ENCODE measurements around the gene PRDM8. TPM values are rescaled to one million over a fixed set of nuclear protein-coding genes. Genes with fewer than 3 reads are reported as not detected.

PRDM8 gene
- total RNA-seq, 1 donor from 2014 or later = 11.6 TPM

GRCh38 chr4:80165855-80166254, 31.4 kb upstream of the PRDM8 start:
- H3K4me3 Mint-ChIP-seq = no peak overlapping the region
- DNase-seq (no peak), ATAC-seq (ENCODE audit: low read depth) (no peak)
- ChIA-PET CTCF (interaction anchor here (0.6 to 1.3 kb wide), 3 partner anchors 17 to 1552 kb away, joined by 3 read pairs; no protein-coding TSS in a partner anchor), POLR2A (interaction anchor here (1.3 kb wide), 1 partner anchor 18 kb away, joined by 5 read pairs; no protein-coding TSS in a partner anchor)
- intact Hi-C loops (cut with micrococcal nuclease) = no loop called here
- H3K27ac Mint-ChIP-seq = no peak overlapping the region
- TF ChIP-seq, protein P1, sequence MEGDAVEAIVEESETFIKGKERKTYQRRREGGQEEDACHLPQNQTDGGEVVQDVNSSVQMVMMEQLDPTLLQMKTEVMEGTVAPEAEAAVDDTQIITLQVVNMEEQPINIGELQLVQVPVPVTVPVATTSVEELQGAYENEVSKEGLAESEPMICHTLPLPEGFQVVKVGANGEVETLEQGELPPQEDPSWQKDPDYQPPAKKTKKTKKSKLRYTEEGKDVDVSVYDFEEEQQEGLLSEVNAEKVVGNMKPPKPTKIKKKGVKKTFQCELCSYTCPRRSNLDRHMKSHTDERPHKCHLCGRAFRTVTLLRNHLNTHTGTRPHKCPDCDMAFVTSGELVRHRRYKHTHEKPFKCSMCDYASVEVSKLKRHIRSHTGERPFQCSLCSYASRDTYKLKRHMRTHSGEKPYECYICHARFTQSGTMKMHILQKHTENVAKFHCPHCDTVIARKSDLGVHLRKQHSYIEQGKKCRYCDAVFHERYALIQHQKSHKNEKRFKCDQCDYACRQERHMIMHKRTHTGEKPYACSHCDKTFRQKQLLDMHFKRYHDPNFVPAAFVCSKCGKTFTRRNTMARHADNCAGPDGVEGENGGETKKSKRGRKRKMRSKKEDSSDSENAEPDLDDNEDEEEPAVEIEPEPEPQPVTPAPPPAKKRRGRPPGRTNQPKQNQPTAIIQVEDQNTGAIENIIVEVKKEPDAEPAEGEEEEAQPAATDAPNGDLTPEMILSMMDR (IDR thresholded peaks at IDR 0.05) = no peak
- no peaks in the 10 kb centered on the region for H3K9me3 Mint-ChIP-seq
- H3K4me1 Mint-ChIP-seq = peaks cover 4% of the 10 kb centered on the region
- peaks cover 2% of the 10 kb centered on the region for H3K27me3 Mint-ChIP-seq
- H3K36me3 Mint-ChIP-seq (ENCODE audit: low read depth) = no peaks in the 10 kb centered on the region

DNA sequence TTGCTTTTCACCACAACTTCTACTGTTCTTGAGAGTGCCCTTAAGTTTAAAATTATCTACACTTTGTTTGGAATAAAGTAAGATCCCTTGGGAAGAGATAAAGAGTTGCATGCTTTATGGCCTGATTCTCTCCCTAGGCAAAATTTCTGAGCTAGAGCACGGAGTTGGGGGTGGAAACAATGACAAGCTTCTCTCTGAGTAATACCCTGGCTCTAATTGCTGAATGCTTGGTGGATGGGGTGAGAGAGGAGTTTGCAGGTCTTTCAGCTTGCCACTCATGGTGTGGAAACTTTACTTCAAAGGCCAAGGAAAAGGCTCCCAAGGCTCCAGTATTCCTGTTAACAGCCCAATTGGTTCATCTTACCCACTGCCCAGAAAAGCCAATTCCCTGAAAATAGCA, 26.1 kb upstream of the PRDM8 start:
- TF ChIP-seq, protein P1 (IDR thresholded peaks at IDR 0.05) = no peak
- DNase-seq (no peak), ATAC-seq (ENCODE audit: low read depth) (no peak)
- no peaks in the 10 kb centered on the region for H3K9me3 Mint-ChIP-seq
- H3K36me3 Mint-ChIP-seq (ENCODE audit: low read depth) = no peaks in the 10 kb centered on the region
- ChIA-PET POLR2A (interaction anchor here (1.2 to 4.1 kb wide), 4 partner anchors 11 to 33 kb away, joined by 3 to 85 read pairs (median 8); no protein-coding TSS in a partner anchor), CTCF (interaction anchor here (0.9 to 4.3 kb wide), 5 partner anchors 12 to 98 kb away, joined by 4 to 65 read pairs (median 7); partner anchors contain the start of gene ANTXR2)
- intact Hi-C loops (cut with micrococcal nuclease) = no loop called here
- peak overlapping the region; percentile 96 for H3K27ac Mint-ChIP-seq
- no peak overlapping the region for H3K4me3 Mint-ChIP-seq
- H3K4me1 Mint-ChIP-seq = peaks cover 55% of the 10 kb centered on the region
- H3K27me3 Mint-ChIP-seq = no peaks in the 10 kb centered on the region

DNA sequence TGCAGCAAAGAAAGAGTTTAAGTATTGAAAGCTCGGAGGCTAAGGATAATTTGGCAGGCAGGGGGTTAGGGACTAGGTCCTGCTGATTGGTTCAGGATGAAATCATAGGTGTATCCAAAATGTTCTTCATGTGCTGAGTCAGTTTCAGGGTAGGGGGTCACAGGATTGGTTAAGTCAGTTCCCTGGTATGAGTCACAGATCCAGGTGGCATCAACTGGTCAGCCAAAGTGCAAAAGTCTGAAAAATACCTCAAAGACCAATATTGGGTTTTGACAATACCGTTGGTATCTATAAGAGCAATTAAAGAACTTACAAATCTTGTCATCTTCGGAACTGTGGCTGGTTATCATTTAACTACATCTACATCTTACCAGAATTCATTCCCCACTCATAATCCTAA, 25.6 kb upstream of the PRDM8 start:
- H3K27ac Mint-ChIP-seq = peak overlapping the region; percentile 96
- TF ChIP-seq, protein P1 (IDR thresholded peaks at IDR 0.05) = no peak
- ChIA-PET CTCF (interaction anchor here (0.8 to 4.3 kb wide), 6 partner anchors 12 to 99 kb away, joined by 3 to 65 read pairs (median 6); partner anchors contain the start of gene ANTXR2), POLR2A (interaction anchor here (0.8 to 4.1 kb wide), 7 partner anchors 11 to 99 kb away, joined by 3 to 85 read pairs (median 6); partner anchors contain the start of genes ANTXR2 and PRDM8)
- peaks cover 57% of the 10 kb centered on the region for H3K4me1 Mint-ChIP-seq
- intact Hi-C loops (cut with micrococcal nuclease) = loop anchor here (2.0 kb wide), 4 partner anchors 17 to 113 kb away; no protein-coding TSS in a partner anchor
- DNase-seq (no peak), ATAC-seq (ENCODE audit: low read depth) (no peak)
- no peaks in the 10 kb centered on the region for H3K9me3 Mint-ChIP-seq
- no peaks in the 10 kb centered on the region for H3K27me3 Mint-ChIP-seq
- no peaks in the 10 kb centered on the region for H3K36me3 Mint-ChIP-seq (ENCODE audit: low read depth)
- peak overlapping the region; percentile 67 for H3K4me3 Mint-ChIP-seq

DNA sequence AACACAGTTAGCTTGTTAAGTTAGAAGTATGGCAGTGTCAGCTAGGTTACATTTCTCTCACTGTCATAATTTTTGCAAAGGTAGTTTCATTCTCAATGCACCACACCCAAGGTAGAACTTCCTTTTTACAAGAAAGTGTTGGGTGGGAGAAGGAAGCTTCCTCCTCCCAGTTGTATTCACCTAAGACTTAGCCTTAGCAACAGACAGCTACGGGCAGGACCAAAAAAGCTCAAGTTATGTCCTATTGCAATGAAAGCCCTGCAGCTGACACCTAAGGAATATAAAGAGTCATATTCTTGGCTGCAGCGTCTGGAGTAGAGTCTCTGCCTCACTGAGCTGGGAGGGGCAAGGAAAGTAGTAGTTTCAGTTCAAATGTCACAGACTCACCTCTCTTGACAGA, 25.1 kb upstream of the PRDM8 start:
- H3K9me3 Mint-ChIP-seq = no peaks in the 10 kb centered on the region
- ChIA-PET CTCF (interaction anchor here (0.8 to 4.3 kb wide), 8 partner anchors 11 to 99 kb away, joined by 3 to 65 read pairs (median 4); partner anchors contain the start of gene ANTXR2), POLR2A (interaction anchor here (0.8 to 4.1 kb wide), 8 partner anchors 10 to 99 kb away, joined by 3 to 85 read pairs (median 5); partner anchors contain the start of genes ANTXR2 and PRDM8)
- TF ChIP-seq, protein P1 (IDR thresholded peaks at IDR 0.05) = no peak
- H3K27me3 Mint-ChIP-seq = no peaks in the 10 kb centered on the region
- no peak for DNase-seq
- H3K4me1 Mint-ChIP-seq = peaks cover 62% of the 10 kb centered on the region
- peak overlapping the region; percentile 96 for H3K27ac Mint-ChIP-seq
- intact Hi-C loops (cut with micrococcal nuclease) = loop anchor here (2.0 kb wide), 4 partner anchors 17 to 113 kb away; no protein-coding TSS in a partner anchor
- peak overlapping the region; percentile 67 for H3K4me3 Mint-ChIP-seq
- H3K36me3 Mint-ChIP-seq (ENCODE audit: low read depth) = no peaks in the 10 kb centered on the region
- peak; percentile 59 for ATAC-seq (ENCODE audit: low read depth)

DNA sequence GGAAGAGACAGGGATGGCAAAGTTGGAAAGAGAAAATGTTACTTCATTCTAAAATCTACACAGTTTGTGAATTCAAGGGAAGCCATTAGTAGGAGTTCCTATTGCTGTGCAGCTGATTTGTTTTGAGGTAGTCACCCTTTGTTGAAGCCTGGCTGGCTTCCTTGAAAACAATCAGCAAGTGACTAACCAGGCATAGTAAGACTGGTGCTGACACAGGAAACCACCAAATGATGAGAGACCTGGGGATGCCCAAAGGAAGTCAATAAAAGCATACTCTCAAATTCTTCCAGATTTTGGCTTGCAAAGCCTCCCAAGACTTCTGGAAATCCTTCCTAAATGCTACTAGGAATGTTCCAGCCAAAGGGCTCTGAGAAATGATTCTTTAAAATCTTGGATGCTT, 23.9 kb upstream of the PRDM8 start:
- intact Hi-C loops (cut with micrococcal nuclease) = loop anchor here (1.0 to 2.0 kb wide), 6 partner anchors 9 to 115 kb away; partner anchors contain the start of gene ANTXR2
- DNase-seq (no peak), ATAC-seq (ENCODE audit: low read depth) (peak; percentile 91)
- H3K4me1 Mint-ChIP-seq = peaks cover 62% of the 10 kb centered on the region
- TF ChIP-seq, protein P1 (IDR thresholded peaks at IDR 0.05) = no peak
- no peaks in the 10 kb centered on the region for H3K9me3 Mint-ChIP-seq
- peak overlapping the region; percentile 70 for H3K4me3 Mint-ChIP-seq
- H3K27ac Mint-ChIP-seq = peak overlapping the region; percentile 96
- H3K36me3 Mint-ChIP-seq (ENCODE audit: low read depth) = no peaks in the 10 kb centered on the region
- no peaks in the 10 kb centered on the region for H3K27me3 Mint-ChIP-seq
- CTCF ChIA-PET = interaction anchor here (1.1 to 4.3 kb wide), 4 partner anchors 10 to 100 kb away, joined by 3 to 65 read pairs (median 16); no protein-coding TSS in a partner anchor
- POLR2A ChIA-PET = interaction anchor here (0.6 to 4.1 kb wide), 5 partner anchors 9 to 101 kb away, joined by 4 to 85 read pairs (median 9); partner anchors contain the start of gene ANTXR2

Measured in activated B cell treated with CpG ODN at 0.5 μM for 24 hours (primary cell).